HG02610 (cell line): Measurements from ENCODE around the gene PEAR1.

Source experiments
- ATAC-seq: cut with Tn5 transposase; IDR thresholded peaks from one replicate; pipeline ENCODE4 v1.9.1; 2021; ENCODE audit warnings: mild to moderate bottlenecking, moderate library complexity; ENCODE audit not compliant: unreplicated experiment

The PEAR1 gene

GRCh38 chr1:156882543-156882942, 11.0 kb upstream of the PEAR1 start:
- no peak for ATAC-seq

DNA sequence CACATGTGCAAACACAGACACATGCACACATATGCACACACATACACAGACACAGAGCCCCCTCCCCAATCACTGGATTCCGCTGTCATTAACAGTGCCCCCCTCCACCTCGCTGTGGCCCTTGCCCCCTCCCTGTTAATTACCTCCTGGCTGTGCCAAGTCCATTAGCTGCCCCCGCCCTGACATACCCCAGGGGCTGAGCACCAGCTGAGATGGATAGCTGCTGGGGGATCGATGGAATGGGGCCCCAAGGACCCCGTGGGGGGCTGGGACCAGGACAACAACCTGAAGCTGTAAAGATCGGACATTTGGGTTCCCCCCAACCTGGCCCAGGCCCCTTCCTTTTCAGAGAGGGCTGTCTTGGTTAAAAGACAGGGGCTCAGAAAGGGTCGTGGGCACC, 9.6 kb upstream of the PEAR1 start:
- no peak for ATAC-seq

DNA sequence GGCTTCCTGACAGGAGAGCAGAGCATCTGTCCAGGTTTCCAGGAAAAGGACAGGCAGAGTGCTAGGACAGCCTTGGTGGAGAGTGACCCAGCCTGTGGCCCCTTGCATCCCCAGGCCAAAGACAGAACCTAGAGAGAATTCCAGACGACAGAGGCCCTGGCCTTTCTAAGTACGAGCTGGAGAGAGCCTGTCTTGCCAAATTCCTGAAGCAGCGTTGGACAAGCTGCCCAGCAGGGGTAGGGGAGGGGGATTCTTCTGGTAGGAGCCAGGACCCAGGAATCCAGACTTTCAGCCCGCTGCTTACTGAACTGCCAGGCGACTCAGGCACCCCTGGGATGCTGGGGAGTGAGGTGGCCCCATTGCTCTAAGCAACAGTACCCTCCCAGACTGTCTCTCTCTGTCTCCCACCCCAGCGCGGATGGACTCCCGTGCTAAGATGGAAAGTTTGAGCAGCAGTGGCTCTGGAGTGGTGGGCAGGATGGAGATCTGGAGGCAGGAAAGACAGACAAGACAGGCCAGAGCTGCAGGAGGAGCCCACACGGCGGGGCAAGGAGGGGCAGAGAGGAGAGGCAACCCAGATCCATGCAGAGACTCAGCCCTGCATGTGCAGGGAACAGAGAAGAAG, 8.8 kb upstream of the PEAR1 start:
- no peak for ATAC-seq

- ATAC-seq = no peak
Measured at GRCh38 chr1:156885314-156885713, 8.2 kb upstream of the PEAR1 start.

- no peak for ATAC-seq
Measured at GRCh38 chr1:156885880-156886355, 7.6 kb upstream of the PEAR1 start.

DNA sequence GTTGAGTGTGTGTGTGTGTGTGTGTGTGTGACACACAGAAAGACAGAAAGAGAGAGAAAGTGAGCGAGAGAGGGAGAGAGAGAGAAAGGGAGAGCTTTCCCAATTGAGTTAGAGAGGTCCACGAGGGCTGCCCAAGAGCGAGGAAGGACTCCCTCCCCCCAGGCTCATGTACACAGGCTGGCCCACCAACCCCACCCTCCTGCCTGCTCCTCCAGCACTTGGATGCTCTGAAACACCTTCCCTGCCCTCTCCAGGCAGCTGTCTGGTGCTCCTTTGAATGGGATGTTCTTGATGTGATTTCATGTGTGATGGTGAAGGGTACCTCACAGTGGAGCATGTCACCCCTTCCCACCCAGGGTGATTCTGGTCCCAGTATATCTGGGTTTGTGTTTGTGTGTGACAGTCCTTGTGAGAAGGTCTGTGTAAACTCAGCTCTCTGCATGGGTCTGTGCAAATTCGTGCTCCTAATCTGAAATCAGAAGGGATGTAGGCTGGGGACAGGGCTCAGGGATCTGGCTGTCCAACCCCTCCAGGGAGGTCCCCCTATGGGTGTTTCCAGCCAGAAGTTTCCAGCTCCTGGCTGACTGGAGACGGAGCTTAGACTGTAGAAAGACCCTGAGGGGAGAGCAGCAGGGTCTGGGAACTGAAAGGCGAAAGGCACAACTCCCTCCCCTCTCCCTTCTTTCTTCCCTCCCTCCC, 6.8 kb upstream of the PEAR1 start:
- ATAC-seq = no peak

DNA sequence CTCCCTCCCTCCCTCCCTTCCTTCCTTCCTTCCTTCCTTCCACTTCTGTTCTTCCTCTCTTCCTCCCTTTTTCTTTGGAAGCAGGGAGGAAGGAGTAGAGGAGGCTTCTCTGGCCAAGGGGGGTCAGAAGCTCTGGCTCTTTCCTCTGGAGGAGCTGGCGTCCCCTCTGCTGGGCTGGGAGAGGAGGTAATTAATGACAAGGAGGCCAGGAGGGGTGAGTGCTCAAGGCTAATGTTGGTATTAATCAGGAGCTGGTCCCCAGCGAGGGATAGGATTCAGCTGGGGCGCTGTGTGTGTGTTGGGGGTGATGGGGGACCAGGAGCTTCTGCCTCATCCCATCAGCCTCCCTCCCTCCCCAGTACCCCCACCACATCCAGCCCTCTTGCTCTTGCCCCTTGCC, 6.2 kb upstream of the PEAR1 start:
- ATAC-seq = no peak

- ATAC-seq = no peak
Measured at GRCh38 chr1:156887734-156888133, 5.8 kb upstream of the PEAR1 start.

DNA sequence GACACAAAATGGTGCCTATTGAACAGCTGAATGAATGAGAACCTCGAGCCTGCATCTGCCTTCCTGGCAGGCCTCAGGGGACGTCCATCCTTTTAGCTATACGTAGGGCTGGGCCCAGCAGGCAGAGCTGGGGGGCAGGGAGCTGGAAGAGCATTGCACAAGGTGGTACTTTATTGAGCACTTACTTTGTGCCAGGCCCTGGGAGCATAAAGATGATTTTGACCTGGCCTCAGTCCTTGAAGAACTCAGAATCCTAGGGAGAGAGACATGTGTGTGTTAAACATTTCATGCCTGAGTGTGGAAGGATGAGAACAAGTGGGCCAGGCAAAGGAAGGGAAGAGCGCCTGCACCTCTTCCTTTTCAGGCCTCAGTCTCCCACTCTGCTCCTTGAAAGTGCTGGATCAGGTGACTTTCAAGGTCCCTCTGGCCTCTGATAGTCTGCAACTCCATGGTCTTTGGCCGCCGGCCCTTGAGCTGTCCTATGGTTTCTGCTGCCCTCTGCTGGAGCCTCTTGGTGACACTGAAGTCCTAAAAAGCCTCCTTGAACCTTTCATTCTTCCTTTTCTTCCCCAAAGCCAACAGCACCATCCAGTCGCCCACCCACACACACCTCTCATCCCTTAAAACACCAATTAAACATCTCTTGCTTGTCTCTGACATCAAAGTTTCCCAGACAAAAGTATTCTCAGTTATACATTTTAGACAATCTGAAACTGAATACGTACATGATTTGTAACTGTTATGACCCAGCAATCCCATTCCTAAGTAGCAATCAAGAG, 3.5 kb upstream of the PEAR1 start:
- ATAC-seq = no peak

DNA sequence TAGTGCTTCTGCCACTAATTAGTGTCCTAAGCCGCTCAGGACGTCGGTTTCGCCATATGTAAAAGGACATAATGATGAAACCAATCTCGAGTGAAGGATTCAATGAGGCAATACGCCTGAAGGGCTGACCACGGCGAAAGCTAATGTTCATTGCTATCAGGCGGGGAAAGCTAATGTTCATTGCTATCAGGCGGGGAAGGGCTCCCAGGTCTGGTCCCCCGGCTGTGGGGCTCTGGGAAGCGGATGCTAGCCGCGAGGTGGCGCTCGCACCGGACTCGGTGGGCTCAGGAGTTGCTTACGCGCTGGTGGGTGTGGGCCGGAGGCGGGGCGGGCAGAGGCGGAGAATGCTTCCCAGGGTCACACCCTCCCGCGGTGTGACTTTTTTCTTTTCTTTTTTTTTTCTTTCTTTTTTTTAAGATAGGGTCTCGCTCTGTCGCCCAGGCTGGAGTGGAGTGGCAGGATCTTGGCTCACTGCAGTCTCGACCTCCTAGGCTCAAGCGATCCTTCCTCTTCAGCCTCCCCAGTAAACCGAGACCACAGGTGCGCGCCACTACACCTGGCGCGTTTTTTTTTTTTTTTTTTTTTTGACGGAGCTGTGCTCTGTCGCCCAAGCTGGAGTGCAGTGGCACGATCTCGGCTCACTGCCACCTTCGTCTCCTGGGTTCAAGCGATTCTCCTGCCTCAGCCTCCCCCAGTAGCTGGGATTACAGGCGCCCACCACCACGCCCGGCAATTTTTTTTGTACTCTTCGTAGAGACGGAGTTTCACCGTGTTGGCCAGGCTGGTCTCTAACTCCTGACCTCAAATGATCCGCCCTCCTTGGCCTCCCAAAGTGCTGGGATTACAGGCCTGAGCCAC, 1.1 kb upstream of the PEAR1 start:
- peak; percentile 69 for ATAC-seq

GRCh38 chr1:156894001-156894400, 483 bp downstream of the PEAR1 start:
- no peak for ATAC-seq

DNA sequence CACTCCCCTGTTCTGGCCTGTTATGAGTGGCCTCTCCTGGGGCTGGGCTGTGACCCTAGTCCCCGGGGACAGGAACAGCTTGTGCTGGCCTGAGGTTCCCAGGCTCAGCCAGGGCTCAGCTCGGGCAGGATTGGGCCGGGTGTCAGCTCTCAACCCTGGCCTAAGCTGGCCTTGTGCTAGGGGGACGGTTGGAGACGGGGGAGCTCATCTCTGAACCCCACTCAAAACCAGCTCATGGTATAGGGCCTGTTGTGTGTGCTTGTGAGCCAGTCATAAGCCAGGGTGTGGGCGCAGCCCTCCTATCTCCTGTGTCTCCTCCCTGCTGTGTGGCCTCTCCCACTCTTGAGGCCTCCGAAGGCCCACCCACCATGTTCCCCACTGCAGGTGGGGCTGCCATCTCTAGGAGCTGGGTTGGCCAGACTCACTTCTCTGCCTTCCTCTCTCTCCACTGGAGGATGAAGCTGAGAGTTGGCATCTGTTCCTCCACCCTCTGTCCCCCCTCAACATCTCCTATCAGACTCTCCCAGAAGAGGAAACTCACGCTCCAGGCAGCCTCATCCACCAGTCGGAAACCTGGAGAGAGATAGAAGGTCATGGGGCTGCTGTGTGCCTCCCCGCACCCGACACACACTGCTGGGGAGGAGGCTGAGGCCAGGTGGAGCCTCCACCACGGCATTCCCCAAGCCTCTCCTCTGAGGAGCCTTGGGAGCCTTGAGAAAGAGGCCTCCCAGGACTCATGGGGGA, 1.4 kb downstream of the PEAR1 start:
- ATAC-seq = no peak

- no peak for ATAC-seq
Measured at GRCh38 chr1:156895455-156895812, 1.9 kb downstream of the PEAR1 start.

GRCh38 chr1:156895927-156896326, 2.4 kb downstream of the PEAR1 start:
- no peak for ATAC-seq

DNA sequence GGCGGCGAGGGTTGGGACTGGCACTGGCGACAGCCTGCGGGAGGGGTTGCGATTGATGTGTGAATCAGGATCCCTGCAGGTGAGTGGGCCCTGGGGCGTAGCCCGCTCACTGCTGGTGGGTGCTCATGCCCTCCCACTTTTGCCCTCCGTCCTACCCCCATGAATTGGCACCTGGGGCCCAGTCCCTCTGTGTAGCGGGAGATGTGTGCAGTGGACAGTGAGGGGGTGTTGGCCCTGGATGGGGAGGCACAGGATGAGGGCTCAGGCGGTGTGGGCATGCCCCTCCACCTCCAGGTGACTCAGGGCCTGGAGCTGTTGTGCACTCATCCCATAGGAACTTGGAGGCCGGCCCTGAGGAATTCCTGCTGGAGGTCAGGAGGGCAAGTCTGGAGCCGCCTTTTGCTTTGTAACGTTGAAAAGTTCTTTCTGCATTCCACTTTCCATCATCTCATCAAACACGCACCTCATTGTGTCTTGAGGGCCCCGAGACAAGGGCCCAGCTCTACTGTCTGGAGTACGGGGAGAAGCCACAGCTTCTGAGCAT, 3.0 kb downstream of the PEAR1 start:
- no peak for ATAC-seq

GRCh38 chr1:156897078-156897825, 3.7 kb downstream of the PEAR1 start:
- ATAC-seq = no peak

DNA sequence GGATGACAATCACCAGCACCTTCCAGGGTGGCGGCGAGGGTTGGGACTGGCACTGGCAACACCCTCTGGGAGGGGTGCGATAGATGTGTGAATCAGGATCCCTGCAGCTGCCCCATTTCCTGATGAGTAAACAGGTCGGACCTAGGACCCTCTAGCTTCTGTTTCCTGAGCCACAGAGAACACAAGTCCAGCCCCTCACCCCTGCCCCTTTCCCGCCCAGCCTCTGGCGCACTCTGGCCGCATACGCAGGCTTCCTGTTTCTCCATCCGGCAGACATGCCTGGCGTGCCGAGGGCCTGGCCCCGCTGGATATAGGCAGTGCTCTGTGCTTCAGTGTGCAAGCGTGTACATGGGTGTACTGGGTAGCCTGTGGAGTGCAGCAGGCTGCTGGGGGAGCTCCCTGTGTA, 4.6 kb downstream of the PEAR1 start:
- ATAC-seq = no peak

DNA sequence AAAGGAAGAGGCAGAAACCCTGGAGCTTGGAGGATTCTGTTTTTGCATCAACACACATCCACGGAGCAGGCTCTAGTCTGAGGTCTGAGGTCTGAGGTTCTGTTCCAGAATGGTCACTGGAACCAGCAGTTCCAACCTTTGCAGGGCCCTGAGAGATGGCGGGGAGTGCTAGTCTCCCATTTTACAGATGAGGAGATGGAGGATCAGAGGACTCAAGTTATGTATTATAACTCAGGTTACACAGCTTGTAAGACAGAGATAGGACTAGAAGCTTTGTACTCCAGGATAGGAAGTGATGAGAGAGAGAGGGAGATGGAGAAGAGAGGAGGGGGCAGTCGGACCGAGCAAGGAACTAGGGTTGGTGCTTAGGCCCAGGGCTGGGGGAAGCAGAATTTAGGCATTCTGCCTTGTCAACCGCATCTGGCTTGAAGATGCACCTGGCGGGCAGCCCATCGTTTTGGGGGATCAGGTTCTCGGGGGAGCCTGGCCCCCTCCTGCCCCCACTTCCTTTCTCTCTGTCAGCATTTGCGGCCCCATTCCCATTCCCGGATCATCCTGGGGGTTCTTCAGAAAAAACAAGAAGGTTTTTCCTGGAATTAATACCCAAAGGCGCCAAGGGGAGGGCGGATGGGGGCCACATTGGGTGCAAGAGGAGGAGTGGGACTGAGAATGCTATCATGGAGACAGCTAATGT, 5.6 kb downstream of the PEAR1 start:
- ATAC-seq = no peak
